Naive thymus-derived CD4-positive, alpha-beta T cell (primary cell): ENCODE results near the gene PLCG1. TPM values are rescaled to one million over a fixed set of nuclear protein-coding genes. Genes with fewer than 3 reads are reported as not detected.
"Not testable (repeated sequence)": the region's sequence is repeated elsewhere in the genome, so short reads cannot be mapped to it uniquely, and the experiment has no call there.

ENCODE experiments used
- ATAC-seq: fragments of 150-1000 bp; cut with Tn5 transposase; 2 replicates; pipeline ENCODE4 v1.10.0; 2021; ENCODE audit warnings: mild to moderate bottlenecking, moderate library complexity
- CTCF ChIA-PET: fragments of 350-600 bp; sonication (Branson Sonifier 250); formaldehyde crosslinking; loops from one replicate; lab custom pipeline; 2021; ENCODE audit warnings: antibody characterized with exemption; lab: Charles Lee
- POLR2A ChIA-PET: fragments of 350-600 bp; sonication (Branson Sonifier 250); formaldehyde crosslinking; loops from one replicate; lab custom pipeline; 2021; ENCODE audit warnings: antibody characterized with exemption, inconsistent platforms; lab: Charles Lee
- DNase-seq, 9 donors: peaks; one replicate each; pipeline versions ENCODE4 v3.0.0 to v3.0.0-alpha.2; 2020 to 2022; ENCODE audit warnings: mixed read lengths in 1 of 9
- H3K27ac ChIP-seq: one replicate; pipeline ENCODE4 v1.7.0; 2013; ENCODE audit warnings: mild to moderate bottlenecking, low read depth, low read length, moderate library complexity
- H3K27me3 ChIP-seq, 2 donors: one replicate each; pipeline ENCODE4 v1.7.0; 2013; ENCODE audit warnings: low read length in 2 of 2, mild to moderate bottlenecking in 2 of 2, moderate library complexity in 2 of 2; ENCODE audit not compliant: control insufficient read depth in 2 of 2, insufficient read depth in 2 of 2
- H3K36me3 ChIP-seq, 3 experiments: 1 replicate in 2 of 3; 2 replicates in 1 of 3; pipeline ENCODE4 v1.7.0; 2013; ENCODE audit warnings: low read length in 3 of 3, mild to moderate bottlenecking in 3 of 3, moderate library complexity in 1 of 3; ENCODE audit not compliant: insufficient read depth in 3 of 3, control insufficient read depth in 2 of 3
- H3K4me1 ChIP-seq, 2 donors: one replicate each; pipeline ENCODE4 v1.7.0; 2013; ENCODE audit warnings: low read length in 2 of 2, mild to moderate bottlenecking in 2 of 2, moderate library complexity in 1 of 2; ENCODE audit not compliant: control insufficient read depth in 2 of 2, insufficient read depth in 2 of 2
- H3K4me3 ChIP-seq: 2 replicates; pipeline ENCODE4 v1.7.0; 2013; ENCODE audit warnings: mild to moderate bottlenecking, low read length
- H3K9me3 ChIP-seq, 3 experiments: 1 replicate in 2 of 3; 2 replicates in 1 of 3; pipeline ENCODE4 v1.7.0; 2013; ENCODE audit warnings: low read length in 3 of 3; ENCODE audit not compliant: control insufficient read depth in 2 of 3
- H3K27ac Mint-ChIP-seq, 9 donors: one replicate each; pipeline ENCODE4 v1.8.0; 2020 to 2022; ENCODE audit warnings: mixed read lengths in 9 of 9, mild to moderate bottlenecking in 8 of 9, moderate library complexity in 5 of 9, inconsistent platforms in 2 of 9
- H3K27me3 Mint-ChIP-seq, 5 donors: one replicate each; pipeline ENCODE4 v1.8.0; 2021 to 2022; ENCODE audit warnings: mixed read lengths in 5 of 5, mild to moderate bottlenecking in 1 of 5
- H3K36me3 Mint-ChIP-seq, 5 donors: one replicate each; pipeline ENCODE4 v1.8.0; 2020 to 2022; ENCODE audit warnings: mixed read lengths in 5 of 5, mild to moderate bottlenecking in 3 of 5, inconsistent platforms in 1 of 5
- H3K4me1 Mint-ChIP-seq, 7 donors: one replicate each; pipeline ENCODE4 v1.8.0; 2020 to 2022; ENCODE audit warnings: mixed read lengths in 7 of 7, mild to moderate bottlenecking in 3 of 7, inconsistent platforms in 1 of 7
- H3K4me3 Mint-ChIP-seq, 10 donors: one replicate each; pipeline ENCODE4 v1.8.0; 2020 to 2022; ENCODE audit warnings: mild to moderate bottlenecking in 10 of 10, mixed read lengths in 10 of 10, moderate library complexity in 6 of 10, inconsistent platforms in 2 of 10
- H3K9me3 Mint-ChIP-seq, 11 donors: one replicate each; pipeline ENCODE4 v1.8.0; 2020 to 2022; ENCODE audit warnings: mixed read lengths in 11 of 11, mild to moderate bottlenecking in 4 of 11, inconsistent platforms in 1 of 11, moderate library complexity in 1 of 11
- intact Hi-C, 2 donors: fragments of 100-400 bp; cut with micrococcal nuclease; formaldehyde crosslinking; loops; one replicate each; pipeline ENCODE4 v1.15.1; 2023
- polyA plus RNA-seq, 2 donors: library from polyadenylated mRNA; unstranded; fragments of 300-500 nt; fragmentation: Illumina TruSeq; gene quantifications; one replicate each; pipeline ENCODE4 v1.2.3, GENCODE V29; 2021
- total RNA-seq, 6 experiments: library from RNA in 5 of 6; stranded (reverse) in 5 of 6; gene quantifications; 1 replicate in 5 of 6; 2 replicates in 1 of 6; pipeline ENCODE4 v1.2.3 and lab custom pipeline; 2021 to 2026

The PLCG1 gene
- total and polyA plus RNA-seq, 7 experiments from 2014 or later: 36.9 to 559 (median 369) TPM

DNA sequence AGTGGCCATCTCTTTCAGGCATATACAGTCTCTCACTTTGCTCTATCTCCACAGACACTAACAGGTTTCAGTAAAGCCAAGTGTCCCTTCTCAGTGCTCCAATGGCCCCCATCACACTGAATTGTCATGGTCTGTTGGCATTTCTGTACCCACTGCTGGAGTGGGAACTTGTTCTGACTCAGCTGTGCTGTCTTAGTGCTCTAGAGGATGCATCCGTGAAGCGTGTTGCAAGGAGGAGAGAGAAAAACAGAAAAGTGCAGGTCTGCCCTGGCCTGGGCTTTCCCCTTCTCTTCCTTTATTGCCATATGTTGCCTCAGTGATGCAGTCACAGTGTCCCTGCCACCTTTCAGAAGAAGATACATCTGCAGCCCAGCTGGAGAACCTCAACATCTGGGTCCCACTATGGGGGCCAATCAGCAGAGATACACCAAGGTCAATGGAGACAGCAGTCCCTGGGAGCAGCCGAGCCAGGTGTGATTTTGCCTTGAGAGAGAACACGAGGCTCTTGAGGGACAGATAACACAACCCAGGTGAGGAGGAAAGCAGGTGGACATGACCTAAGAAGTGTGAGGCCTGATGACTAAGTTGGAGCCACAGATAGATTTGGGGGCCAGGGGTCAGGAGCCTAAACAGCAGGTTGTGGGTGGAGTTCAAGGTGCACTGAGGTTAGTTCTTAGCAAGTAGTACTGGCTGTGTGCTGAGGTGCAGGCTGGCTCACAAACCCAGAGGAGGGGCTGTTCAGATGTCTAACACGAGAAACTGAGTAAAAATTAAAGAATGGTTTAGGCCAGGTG is 5.6 kb upstream of the PLCG1 start:
- DNase-seq (no peak), ATAC-seq (no peak)
- Mint-ChIP-seq H3K4me1 (peaks cover 18 to 44% (median 31%) of the 10 kb centered on the region in 7 donors), H3K4me3 (no peak overlapping the region), H3K9me3 (peaks cover 0 to 4% (median 0%) of the 10 kb centered on the region in 11 donors), H3K27me3 (no peaks in the 10 kb centered on the region), H3K36me3 (peaks cover 0 to 15% (median 3%) of the 10 kb centered on the region in 5 donors), H3K27ac (peak overlapping the region in 6 of 9 donors; percentile 3 to 78 (median 32))
- H3K4me3 ChIP-seq: no peak overlapping the region
- H3K27ac ChIP-seq: no peak overlapping the region
- H3K4me1 ChIP-seq: peaks cover 11 to 14% of the 10 kb centered on the region in 2 donors
- H3K9me3 ChIP-seq: no peaks in the 10 kb centered on the region
- H3K36me3 ChIP-seq: no peaks in the 10 kb centered on the region
- H3K27me3 ChIP-seq: no peaks in the 10 kb centered on the region
- intact Hi-C loops: loop anchor here in 1 of 2 donors (10.0 kb wide), 1 partner anchor 283 kb away; no protein-coding TSS in a partner anchor
- CTCF ChIA-PET: interaction anchor here (0.7 to 5.4 kb wide), 3 partner anchors 41 to 116 kb away, joined by 3 to 122 read pairs (median 7); no protein-coding TSS in a partner anchor
- POLR2A ChIA-PET: interaction anchor here (0.7 to 16.5 kb wide), 3 partner anchors 17 to 66 kb away, joined by 6 to 604 read pairs (median 9); no protein-coding TSS in a partner anchor

DNA sequence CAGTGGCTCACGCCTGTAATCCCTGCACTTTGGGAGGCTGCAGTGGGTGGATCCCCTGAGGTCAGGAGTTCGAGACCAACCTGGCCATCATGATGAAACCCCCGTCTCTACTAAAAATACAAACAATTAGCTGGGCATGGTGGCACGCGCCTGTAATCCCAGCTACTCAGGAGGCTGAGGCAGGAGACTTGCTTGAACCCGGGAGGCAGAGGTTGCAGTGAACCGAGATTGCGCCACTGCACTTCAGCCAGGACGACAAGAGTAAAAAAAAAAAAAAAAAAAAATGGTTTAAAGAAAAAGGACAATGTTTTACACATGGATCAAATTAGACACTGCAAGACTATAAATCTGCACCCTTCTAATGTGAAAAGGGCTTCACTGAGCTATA is 5.0 kb upstream of the PLCG1 start:
- not testable (repeated sequence) for H3K9me3 ChIP-seq, H3K27me3 ChIP-seq, H3K4me3 ChIP-seq, ATAC-seq, DNase-seq, H3K27me3 Mint-ChIP-seq, H3K9me3 Mint-ChIP-seq, H3K27ac ChIP-seq, H3K4me3 Mint-ChIP-seq, H3K36me3 ChIP-seq
- CTCF ChIA-PET: interaction anchor here (0.7 to 5.4 kb wide), 4 partner anchors 41 to 115 kb away, joined by 3 to 122 read pairs (median 6); no protein-coding TSS in a partner anchor
- Mint-ChIP-seq H3K4me1 (peaks cover 18 to 44% (median 31%) of the 10 kb centered on the region in 7 donors), H3K27ac (peak overlapping the region in 1 of 9 donors; percentile 44), H3K36me3 (peaks cover 0 to 12% (median 3%) of the 10 kb centered on the region in 5 donors)
- peaks cover 11 to 14% of the 10 kb centered on the region in 2 donors for H3K4me1 ChIP-seq
- POLR2A ChIA-PET: interaction anchor here (0.7 to 16.5 kb wide), 2 partner anchors 26 to 65 kb away, joined by 6 to 604 read pairs; no protein-coding TSS in a partner anchor
- intact Hi-C loops: loop anchor here in 1 of 2 donors (10.0 kb wide), 1 partner anchor 282 kb away; no protein-coding TSS in a partner anchor

DNA sequence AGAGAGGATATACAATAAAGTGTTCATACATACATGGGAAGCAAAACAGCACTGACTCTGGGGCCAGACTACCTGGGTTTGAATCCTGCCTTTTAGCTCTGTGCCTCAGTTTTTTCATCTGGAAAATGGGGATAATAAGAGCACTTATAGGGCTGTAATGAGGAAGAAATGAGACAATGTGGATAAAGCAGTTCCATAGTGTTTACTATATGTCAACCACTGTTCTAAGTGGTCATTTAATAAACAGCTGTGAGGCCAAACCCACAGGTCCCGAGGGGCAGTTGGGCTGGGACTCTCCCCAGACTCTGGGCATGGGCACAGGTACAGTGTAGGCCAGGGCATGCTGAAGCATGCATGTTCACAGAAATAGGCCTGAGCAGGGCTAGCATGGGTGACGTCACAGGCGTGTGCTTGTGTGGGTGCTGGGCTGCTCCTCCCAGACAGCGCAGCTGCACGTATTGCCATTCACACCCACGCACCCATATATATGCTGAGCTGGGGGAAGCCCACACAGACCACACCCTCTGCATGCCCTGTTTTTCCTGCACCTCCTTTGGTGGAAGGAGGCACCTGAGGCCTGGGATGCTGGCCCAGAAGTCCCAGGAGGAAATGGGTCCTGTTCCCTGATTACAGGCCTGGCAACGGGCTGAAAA is 3.5 kb upstream of the PLCG1 start:
- Histone ChIP-seq H3K27me3 (no peaks in the 10 kb centered on the region), H3K4me1 (peaks cover 11 to 14% of the 10 kb centered on the region in 2 donors), H3K4me3 (no peak overlapping the region), H3K27ac (peak overlapping the region; percentile 29), H3K36me3 (no peaks in the 10 kb centered on the region), H3K9me3 (no peaks in the 10 kb centered on the region)
- ATAC-seq (no peak), DNase-seq (peak in 6 of 9 donors; percentile 32 to 72 (median 44))
- peaks cover 0 to 10% (median 3%) of the 10 kb centered on the region in 5 donors for H3K36me3 Mint-ChIP-seq
- intact Hi-C loops: loop anchor here in 1 of 2 donors (10.0 kb wide), 1 partner anchor 281 kb away; no protein-coding TSS in a partner anchor
- ChIA-PET CTCF (interaction anchor here (0.6 to 14.7 kb wide), 13 partner anchors 10 to 276 kb away, joined by 3 to 236 read pairs (median 4); partner anchors contain the start of gene LPIN3), POLR2A (interaction anchor here (1.0 to 16.5 kb wide), 4 partner anchors 8 to 98 kb away, joined by 3 to 604 read pairs (median 10); no protein-coding TSS in a partner anchor)
- no peaks in the 10 kb centered on the region for H3K27me3 Mint-ChIP-seq
- H3K9me3 Mint-ChIP-seq: peaks cover 0 to 2% (median 0%) of the 10 kb centered on the region in 11 donors
- no peak overlapping the region for H3K4me3 Mint-ChIP-seq
- peak overlapping the region in 7 of 9 donors; percentile 44 to 78 (median 59) for H3K27ac Mint-ChIP-seq
- H3K4me1 Mint-ChIP-seq: peaks cover 21 to 44% (median 33%) of the 10 kb centered on the region in 7 donors

DNA sequence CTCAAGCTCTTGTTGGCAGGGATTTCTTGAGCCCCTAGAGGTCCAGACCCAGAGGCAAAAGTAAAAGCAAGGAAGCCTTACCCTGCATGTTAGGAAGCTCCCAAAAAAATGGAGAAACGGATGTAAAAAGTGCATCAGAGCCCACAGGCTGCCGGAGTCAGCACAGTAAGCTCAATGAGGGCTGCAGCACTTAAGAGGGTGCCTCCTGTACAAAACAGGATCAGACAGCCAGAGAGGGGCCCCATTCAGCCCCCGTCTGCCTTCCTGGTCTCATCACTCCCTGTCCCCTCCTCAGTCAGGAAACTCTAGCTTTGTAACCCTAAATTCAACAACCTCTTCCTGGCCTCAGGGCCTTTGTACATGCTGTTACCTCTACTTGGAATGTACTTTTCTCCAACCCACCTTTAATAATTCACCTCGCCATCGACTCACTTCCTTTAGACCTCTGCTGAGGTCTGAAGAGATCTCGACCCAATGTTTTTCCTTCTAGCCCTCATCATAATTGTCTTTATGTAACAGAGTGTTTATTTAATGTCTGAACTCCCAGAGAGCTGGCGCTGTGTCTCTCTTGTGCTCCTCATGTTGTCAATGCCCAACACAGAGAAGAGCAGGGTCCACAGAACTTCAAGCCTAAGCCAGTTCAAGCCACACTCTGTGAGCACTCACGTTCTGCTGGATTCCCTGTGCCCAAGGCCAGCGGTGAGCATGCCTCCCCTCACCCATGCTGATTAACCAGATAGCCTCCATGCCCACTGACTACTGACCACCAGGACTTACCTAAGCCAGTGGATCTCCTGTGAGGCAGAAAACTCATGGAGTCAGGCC is 2.8 kb upstream of the PLCG1 start:
- Histone ChIP-seq H3K36me3 (no peaks in the 10 kb centered on the region), H3K4me1 (peaks cover 11 to 16% of the 10 kb centered on the region in 2 donors), H3K9me3 (no peaks in the 10 kb centered on the region), H3K4me3 (no peak overlapping the region), H3K27ac (peak overlapping the region; percentile 29), H3K27me3 (no peaks in the 10 kb centered on the region)
- ATAC-seq: no peak
- H3K27me3 Mint-ChIP-seq: no peaks in the 10 kb centered on the region
- peak overlapping the region in 8 of 9 donors; percentile 13 to 92 (median 84) for H3K27ac Mint-ChIP-seq
- ChIA-PET CTCF (interaction anchor here (0.6 to 14.7 kb wide), 30 partner anchors 9 to 276 kb away, joined by 3 to 236 read pairs (median 4); partner anchors contain the start of gene LPIN3), POLR2A (interaction anchor here (0.9 to 16.5 kb wide), 5 partner anchors 10 to 484 kb away, joined by 3 to 604 read pairs (median 5); partner anchors contain the start of gene CHD6)
- H3K9me3 Mint-ChIP-seq: peaks cover 0 to 2% (median 0%) of the 10 kb centered on the region in 11 donors
- intact Hi-C loops: loop anchor here (1.0 to 10.0 kb wide), 8 partner anchors 23 to 558 kb away; partner anchors contain the start of genes CHD6 (in 2 of the 2) and LPIN3 (in 2 of the 2)
- no peak for DNase-seq
- H3K36me3 Mint-ChIP-seq: peaks cover 0 to 14% (median 4%) of the 10 kb centered on the region in 5 donors
- H3K4me3 Mint-ChIP-seq: peak overlapping the region in 2 of 10 donors; percentile 51 to 97
- H3K4me1 Mint-ChIP-seq: peaks cover 29 to 50% (median 40%) of the 10 kb centered on the region in 7 donors

GRCh38 chr20:41135187-41135887 is 2.0 kb upstream of the PLCG1 start:
- H3K4me1 Mint-ChIP-seq: peaks cover 36 to 56% (median 47%) of the 10 kb centered on the region in 7 donors
- Histone ChIP-seq H3K4me1 (peaks cover 17 to 24% of the 10 kb centered on the region in 2 donors), H3K36me3 (no peaks in the 10 kb centered on the region), H3K27me3 (no peaks in the 10 kb centered on the region), H3K27ac (no peak overlapping the region), H3K4me3 (no peak overlapping the region), H3K9me3 (no peaks in the 10 kb centered on the region)
- peak overlapping the region; percentile 85 to 96 (median 92) for H3K27ac Mint-ChIP-seq
- intact Hi-C loops: loop anchor here (1.0 to 10.0 kb wide), 8 partner anchors 22 to 557 kb away; partner anchors contain the start of genes CHD6 (in 2 of the 2) and LPIN3 (in 2 of the 2)
- peak in 8 of 9 donors; percentile 48 to 70 (median 64) for DNase-seq
- H3K27me3 Mint-ChIP-seq: no peaks in the 10 kb centered on the region
- peaks cover 0 to 2% (median 0%) of the 10 kb centered on the region in 11 donors for H3K9me3 Mint-ChIP-seq
- peaks cover 0 to 19% (median 7%) of the 10 kb centered on the region in 5 donors for H3K36me3 Mint-ChIP-seq
- peak overlapping the region; percentile 85 to 97 (median 94) for H3K4me3 Mint-ChIP-seq
- ChIA-PET CTCF (interaction anchor here (0.6 to 14.7 kb wide), 26 partner anchors 9 to 210 kb away, joined by 3 to 236 read pairs (median 6); partner anchors contain the start of gene LPIN3), POLR2A (interaction anchor here (0.9 to 16.5 kb wide), 5 partner anchors 11 to 483 kb away, joined by 3 to 604 read pairs (median 5); partner anchors contain the start of gene CHD6)
- ATAC-seq: peak; percentile 42
